HG02981 (cell line): ENCODE measurements around the gene PRRT4.

Experiments used
- ATAC-seq: cut with Tn5 transposase; IDR thresholded peaks from one replicate; pipeline ENCODE4 v1.9.1; 2021; ENCODE audit warnings: mild to moderate bottlenecking, moderate library complexity; ENCODE audit not compliant: unreplicated experiment

PRRT4 gene

DNA sequence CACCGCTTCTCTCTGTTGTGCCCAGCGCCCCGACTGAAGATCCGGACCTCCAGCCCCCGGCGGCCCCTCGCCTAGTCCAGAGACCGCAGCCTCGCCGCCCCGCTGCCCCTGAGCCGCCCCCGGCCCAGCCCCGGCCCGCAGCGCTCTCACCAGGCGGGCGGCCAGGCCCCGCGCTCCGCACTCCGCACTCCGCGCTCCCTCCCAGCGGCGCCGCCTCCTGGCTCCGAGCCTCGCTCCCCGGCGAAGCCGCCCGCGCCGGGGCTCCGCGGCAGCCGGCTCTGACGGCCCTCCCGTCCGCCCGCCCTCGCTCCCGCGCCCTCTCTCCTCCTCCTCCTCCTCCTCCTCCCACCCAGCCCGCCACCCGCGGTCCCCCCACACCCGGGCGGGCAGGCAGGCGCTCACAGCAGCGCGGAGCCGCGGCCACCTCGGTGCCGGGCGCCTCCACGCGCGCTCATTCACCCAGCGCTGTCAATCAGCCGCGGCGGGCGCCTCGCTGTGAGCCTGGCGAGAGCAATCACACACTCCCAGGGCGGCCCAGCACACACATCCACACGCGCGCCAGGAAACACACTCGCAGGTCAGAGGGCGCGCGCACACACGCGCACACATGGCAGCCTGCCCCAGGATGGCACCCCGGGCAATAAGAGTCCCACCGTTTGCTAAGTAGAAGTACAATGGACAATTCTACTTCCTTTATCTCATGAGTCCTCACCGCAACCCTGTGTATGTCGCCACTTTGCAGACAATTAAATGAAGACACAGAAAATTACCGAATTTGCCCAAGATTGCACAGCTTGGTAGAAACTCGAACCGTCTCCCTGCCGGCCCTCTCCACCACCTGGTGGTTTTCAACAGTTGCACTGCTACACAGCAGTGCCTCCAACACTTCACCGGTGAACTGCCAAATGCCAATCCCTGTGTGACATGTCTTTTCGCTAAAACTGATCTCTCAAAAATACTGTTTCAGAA is at the start of gene PRRT4:
TSS of gene PRRT4 (minus strand) at position 280 of the 969 bp plus-strand sequence.
- ATAC-seq, result no peak

DNA sequence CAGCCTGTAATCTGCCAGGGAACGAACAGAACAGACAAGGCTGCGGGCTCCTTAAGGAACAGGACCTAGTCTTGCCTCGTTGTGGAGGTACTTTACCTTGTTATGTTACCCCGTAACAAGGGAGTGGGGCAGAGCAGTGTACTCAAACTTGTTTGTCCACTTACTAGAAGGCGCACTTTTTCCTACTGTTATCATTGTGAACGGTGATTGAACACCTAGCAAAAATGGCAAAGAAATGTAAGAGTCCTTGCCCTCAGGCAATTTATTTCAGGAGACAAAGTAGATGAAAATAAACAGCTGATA is 48.9 kb upstream of the PRRT4 start:
- no peak for ATAC-seq

DNA sequence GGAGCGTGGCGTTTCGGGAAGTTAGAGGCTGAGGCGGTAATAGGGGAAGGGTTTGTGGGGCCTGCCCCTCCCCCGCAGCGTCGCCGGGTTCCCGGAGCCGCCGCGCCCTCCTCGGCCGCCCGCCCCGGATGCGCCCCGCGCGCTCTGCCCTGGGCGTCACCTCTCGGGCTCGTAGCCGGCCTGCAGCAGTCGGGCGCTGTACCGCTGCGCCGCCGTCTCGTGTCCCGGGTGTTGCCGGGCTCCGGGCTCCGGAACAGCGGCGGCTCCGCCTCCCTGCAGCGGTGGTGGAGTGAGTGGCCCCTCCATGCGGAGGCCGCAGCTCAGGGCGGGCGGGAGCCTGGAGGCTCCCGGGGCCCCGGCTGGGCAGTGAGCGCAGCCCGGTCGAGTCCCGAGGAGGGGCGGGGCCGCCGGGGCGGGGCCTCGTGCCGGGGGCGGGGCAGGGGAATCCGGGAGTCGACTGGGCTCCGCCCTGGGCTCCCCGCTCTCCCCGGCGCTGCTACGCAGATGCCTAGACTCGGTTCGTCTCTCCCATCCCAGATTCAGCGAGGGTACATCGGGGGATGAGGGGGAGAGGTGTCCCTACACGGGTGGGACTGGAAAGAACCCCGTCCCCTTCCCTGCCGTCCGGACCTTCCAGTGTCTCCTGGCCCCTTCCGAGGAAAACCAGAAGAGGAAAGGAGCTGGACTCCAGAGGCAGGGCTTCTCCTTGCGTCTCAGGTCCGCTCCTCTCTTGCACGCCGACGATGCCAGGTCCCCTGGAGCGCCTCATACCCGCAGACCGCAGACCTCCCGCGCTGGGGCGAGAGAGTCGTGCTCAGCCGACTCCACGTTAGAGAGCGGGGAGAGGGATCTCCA is 48.3 kb upstream of the PRRT4 start, which contains the start of gene IMPDH1:
TSS of gene IMPDH1 (minus strand) at position 387 of the 855 bp plus-strand sequence. CDS start at position 306, 81 bp downstream.
- peak; percentile 76 for ATAC-seq

DNA sequence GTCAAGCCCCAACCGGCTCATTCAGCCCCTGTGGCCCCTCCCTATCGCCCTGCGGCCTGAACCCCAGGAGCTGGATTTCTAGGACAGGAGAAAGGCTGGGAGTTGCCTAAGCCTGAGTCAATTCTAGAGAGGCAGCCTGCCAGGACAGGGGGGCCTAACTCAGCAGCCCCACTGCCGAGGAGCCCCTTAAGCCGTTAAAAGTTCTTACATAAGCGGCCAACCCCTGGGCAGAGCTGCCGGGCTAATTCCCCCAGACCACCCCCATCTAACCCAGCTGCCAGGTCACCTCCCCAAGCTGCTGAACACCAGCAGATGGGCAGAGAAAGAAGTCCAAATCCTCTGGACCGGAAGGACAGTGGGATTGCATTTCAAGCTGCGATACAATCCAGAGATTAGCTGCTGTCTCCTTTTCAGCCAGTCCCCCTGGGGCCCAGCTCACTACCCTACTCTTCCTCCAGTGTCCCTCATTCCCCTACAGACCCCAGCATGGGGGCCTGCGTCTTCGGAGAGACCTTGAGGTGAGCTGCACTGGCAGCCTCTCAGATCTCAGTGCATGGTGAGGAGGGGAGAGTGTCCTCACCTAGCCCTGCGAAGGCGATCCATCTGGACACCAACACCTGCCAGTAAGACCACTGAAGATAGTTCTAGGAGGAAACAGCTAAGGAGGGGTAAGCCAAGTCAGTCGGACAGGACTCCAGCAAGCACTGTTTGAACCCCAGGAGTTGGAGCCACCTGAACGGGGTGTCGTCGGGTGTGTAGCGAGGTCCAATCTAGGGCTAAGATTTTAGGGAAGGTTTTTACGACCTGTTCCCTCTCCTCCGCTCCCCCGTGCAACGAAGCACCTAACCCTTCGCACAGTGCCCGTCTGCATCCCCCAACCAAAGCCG is 47.5 kb upstream of the PRRT4 start:
- no peak for ATAC-seq

DNA sequence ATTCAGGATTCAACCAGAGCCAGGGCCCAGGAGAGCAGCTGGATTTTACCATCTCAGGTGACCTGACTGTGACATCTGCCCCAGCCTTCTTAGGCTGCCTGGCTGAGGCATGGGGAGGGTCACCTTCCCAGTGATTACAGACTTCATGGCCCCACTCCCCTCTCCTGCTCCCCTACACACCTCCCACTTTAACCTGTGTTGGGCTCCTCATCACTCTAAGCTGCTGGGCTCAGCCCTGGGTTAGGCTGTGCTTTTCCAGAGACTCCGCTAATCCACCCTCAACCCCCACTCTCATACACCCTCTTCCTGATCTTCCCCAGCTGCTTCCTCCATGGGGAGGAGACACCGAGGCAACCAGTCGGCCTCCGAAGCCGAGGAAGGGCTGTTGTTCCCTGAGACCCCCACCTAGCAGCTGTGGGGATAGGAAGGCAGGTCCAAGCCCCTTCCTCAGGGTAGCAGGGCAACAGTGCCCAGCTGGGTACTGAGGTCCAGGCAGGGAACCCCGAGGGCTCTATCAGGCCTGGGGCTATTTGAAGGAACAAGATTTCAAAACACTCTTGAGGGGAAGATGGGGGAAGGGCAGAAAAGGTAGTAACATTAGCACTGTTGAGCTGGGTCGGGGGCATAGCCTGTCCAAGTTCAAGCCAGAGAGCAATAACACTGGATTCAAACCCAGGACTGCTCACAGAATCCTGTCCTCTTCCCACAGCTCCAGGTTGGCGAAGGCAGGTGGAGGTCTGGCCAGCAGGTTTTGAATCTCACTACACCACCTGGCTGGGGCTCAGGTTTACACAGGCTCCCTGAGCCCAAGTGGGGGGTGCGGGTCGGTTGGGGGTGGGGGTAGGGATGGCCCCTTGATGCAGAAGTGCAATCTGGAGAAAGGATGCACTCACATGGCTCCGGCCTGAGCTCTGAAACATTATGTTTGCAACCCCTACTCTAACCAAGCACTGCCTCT is 46.5 kb upstream of the PRRT4 start:
- no peak for ATAC-seq

DNA sequence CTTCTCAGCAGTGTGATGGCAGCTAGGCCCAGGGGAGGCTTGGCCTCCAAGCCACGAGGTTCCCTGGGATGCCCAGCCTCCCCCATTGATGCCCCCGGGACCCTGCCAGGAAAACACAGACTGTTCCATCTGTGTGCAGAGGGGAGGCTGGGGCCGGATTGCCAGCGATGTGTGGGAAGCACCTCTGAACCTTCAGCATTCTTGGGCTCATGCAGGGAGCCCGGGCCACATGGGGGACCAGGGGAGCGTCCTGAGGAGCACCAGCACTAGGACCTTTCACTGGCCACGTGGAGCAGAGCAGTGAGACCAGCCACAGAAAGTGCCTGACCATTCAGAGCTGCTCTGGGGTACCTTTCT is 45.7 kb upstream of the PRRT4 start:
- ATAC-seq, result no peak

DNA sequence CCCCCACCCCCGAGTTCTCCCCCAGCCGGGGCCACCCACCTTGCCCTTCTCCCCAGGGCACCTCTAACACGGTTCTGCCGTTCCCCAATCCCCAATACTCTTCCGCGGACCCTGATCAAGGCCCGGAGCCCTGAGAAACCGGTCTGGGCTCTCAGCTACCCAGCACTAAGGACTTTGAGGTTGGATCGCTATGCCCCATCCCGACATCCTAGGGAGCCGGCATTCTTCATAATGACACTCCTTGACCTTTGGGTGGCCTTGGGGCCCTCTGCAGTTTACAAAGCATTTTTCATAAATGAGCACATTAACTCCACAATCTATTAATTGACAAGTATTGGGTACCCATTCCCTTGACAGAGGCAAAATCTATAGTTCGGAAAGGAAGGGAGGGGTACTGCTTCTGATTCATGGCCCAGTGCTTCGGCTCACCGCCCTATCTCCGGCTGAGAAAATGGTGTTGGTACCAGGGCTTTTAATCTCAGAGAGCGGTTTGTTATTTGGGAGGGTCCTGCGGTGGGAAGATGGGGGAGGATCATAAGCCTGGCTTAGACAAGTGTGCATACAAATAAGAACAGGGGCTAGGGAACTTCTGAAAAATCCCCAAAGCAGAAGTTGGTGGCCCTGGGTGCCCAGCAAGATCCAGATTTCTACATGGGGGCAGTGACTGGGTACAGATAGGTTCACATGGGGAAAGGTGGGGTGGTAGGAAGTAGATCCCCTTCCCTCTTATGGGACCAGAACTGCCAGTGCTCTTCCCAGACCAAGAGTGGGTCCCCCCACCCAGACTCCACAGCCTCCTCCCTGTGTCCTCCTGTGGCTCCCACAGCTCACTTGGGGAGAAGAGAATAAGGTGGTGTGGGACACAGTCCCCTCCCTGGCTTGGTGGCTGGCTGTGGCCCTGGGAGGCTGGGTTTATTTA is 45.1 kb upstream of the PRRT4 start:
- no peak for ATAC-seq

DNA sequence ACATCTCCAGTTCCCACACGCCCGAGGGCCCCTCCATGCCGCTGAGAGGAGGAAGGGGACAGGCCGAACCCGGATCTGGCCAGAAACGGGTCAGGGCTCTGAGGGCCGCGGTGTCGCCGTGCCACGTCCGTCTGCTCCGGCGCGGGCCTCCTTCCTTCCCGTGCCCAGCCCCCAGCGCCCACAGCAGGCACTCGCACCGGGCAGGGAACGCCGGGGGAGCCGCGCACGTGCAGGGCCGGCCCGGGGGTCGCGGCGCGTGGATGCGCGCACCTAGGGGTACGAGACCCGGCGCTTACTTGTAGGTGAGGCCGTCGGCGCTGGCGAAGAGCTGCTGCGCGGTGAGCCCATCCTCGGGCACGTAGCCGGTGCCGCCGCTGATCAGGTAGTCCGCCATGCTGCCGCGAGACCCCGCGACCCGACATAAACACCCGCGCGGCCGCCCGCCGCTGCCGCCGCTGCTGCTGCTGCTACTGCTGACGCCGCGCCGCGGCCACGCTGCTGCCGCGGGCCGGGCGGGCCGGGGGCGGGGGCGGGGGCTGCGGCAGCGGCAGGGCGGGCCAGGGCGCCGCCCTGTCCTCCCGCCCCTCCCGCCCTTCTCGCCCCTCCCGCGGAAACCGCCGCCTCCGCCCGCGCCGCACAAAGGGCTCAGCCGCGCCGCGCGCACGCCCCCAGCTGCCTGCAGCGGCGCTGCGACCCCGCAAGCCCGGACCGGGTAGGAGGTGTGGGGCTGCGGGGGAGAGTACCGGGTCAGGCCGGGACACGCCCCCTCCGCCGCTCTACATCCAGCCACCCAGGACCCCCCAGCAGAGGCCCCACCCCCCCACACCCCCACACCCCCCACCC is 44.2 kb upstream of the PRRT4 start:
- no peak for ATAC-seq

DNA sequence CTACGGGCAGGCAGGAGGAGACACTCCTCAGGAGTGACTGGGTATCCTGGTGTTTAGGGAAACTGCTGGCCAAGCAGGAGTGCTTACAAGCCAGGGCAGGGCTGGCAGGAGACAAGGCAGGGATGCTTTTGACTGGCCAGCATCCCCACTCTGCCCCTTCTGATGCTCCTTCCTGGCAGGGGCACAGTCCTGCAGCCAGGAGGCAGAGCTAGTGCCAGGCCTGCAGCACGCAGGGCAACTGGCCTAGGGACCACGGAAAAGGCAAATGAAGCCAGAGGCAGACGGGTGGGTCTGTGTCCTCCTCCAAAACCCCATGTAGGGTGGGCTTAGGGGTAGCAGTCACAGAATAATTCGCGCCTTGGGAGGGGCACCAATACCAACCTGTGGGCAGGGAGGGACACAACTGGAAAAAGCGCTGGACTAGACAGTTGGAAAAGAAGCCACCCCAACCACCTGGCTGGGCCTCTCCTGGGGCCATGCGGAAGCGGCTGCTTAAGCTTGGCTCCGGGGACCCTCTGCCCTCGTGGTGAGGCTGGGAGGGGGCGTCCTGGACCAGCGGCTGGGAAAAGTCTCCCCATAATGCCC is 43.5 kb upstream of the PRRT4 start:
- ATAC-seq, result no peak

DNA sequence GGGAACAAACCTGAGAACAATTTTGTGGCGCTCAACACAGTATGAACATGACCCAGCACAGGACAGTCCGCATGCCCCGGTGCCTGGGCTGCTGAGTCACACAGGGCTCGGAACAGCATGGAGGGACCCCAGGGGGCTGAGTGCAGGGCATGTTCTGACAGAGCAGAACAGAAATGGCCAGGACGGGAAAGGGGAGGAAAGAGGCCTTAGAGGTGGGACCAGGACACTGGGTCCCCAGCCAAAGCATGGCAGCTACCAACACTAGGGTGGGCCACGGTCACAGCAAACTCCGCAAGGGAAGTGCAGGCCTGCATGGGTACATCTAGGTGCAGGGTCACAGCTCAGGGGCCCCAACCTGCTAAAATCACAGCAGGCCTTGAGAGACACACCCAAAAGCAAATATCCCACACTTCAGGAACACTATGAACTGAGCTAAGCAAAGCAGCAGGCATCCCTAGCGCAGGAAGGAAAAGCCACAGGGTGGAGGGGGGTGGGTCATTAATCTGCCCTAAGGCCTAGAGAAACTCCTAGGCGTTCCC is 42.7 kb upstream of the PRRT4 start:
- no peak for ATAC-seq

DNA sequence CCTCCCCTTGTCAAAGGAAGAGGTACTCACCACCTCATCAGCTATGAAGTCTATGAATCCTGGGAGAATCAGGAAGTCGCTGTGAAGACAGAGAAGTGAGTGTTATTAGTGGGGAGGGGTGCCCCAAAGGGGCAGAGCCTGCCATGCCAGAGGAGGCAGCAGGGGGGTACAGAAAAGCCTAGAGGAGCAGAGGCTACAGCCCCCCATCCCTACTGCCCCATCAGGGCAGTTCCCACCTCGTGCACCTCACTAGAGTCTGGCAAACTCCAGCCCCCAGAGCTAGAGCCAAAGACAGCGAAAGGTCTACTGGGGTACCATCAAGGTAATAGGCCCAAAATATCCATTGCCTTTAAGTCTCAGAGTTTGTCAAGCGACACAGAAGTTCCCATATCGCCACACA is 42.2 kb upstream of the PRRT4 start:
- ATAC-seq, result no peak

DNA sequence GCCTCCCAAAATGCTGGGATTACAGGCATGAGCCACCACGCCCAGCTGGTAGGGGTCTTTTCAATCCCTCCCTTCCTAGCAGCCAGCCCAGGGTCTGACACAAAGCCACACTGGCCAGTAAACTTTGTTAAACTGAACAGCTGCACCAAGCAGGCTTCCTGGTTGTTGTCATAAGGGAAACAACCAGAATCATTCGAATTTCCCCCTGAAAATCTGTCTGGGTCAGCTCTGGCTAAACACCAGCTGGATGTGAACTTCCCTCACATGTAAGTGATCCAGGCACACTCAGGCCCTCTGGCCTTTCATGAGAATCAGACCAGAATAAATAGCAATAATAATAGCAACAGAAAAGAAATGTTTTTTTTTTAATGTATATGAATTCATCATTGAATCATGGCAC is 40.9 kb upstream of the PRRT4 start:
- ATAC-seq, result no peak

DNA sequence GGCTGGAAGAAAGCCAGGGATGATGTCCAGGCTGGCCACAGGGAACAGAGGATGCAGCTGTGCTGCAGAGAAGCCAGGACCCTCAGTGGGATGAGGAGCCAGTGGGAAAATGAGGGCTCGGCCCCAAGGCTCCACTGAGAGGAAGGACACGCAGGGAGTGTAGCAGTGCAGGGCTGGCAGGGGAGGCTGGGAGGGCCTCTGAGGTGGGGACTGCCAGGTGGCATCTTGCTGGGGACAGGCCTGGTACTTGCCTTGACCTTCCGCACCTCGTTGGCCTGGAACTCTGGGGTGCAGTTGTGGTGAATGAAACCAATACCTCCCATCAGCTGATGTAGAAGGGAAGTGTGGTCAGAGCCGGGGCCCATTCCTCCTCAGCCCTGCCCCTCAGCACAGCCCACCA is 39.1 kb upstream of the PRRT4 start:
- ATAC-seq, result no peak

DNA sequence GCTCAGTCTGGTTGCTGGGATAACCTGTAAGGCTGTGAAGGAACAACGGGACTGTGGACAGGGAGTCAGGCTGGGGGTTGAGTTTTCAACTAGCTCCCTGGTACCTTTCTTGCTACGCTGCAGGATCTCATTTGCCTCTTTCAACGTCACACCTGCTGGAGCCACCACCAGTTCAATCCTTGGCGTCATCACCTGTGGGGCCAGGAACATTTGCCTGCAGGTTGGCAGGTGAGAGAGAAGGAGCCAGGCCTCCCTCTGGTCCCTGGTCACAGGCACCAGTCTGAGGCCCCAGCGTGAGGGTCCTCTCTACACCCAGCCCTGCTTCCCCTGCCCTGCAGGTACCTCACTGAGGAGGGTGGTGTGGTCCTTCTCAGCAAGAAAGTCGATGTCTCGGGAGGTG is 38.5 kb upstream of the PRRT4 start:
- no peak for ATAC-seq

DNA sequence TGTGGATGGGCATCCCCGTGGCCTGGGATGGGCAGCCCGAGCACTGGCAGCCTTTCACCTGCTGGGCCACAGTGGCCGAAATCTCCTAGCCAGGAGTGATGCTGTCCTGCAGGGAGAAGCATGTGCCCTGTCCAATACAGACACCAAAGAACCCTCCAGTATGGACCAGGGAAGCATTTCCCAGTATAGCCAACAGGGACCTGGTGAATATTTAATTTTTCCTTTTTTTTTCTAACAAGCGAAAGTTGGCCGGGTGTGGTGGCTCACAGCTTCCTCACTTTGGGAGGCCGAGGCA is 37.3 kb upstream of the PRRT4 start:
- ATAC-seq, result no peak

DNA sequence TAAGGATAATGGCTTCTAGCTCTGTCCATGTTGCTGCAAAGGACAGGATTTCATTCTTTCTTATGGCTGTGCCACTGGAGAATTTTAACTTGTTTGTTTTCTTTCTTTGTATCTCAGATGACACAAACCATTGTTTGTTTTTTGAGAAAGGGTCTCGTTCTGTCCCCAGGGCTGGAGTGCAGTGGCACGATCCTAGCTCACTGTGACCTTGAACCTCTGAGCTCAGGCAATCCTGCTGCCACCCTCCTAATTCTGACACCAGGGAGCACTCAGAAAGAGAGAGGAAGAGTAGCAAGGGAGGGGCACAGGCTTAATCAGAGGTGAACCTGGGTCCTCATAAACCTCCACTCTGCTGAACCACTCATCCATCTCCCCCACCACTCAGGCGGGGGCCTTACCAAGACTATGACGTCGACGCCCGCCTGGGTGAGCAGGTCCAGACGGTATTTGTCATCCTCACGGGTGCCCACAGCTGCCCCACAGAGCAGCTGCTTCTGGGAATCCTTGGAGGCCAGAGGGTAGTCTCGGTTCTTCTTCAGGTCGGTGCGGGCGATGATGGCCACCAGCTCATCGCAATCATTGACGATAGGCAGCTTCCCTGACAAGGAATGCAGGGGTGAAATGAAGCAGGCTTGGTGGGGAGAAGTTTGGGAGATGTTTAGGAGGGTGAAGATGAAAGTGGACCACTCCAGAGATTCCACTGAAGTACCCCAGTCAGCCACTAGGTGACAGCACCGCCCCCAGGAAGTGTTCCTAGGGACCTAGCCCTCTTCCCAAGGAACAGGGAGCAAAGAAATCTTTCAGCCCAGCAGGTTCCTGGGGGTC is 36.7 kb upstream of the PRRT4 start:
- no peak for ATAC-seq

DNA sequence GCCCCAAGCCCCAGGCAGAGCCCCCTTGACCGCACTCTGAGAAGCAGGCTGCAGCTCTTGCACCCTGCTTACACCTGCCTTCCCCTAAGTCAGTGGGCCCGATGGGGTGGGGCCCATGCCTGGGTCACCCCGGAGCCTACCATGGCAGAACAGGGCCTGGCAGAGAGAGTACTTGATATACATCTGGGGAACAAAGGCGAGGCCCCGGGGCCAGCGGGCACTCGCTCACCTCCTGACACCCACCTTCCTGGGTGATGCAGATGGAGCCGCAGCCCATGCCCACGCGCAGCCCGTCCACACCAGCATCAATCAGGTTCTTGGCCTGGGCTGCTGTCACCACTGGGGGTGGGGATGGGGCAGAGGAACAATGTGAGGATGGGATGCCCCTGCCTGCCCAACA is 34.9 kb upstream of the PRRT4 start:
- ATAC-seq, result no peak
